ENCODE data around the gene ALX3. TPM values are rescaled to one million over a fixed set of nuclear protein-coding genes. Genes with fewer than 3 reads are reported as not detected.

ALX3 gene
- total RNA-seq, 4 donors from 2014 or later, result not detected

GRCh38 chr1:110089561-110090275 is 19.2 kb upstream of the ALX3 start:
- TF ChIP-seq, protein P1, sequence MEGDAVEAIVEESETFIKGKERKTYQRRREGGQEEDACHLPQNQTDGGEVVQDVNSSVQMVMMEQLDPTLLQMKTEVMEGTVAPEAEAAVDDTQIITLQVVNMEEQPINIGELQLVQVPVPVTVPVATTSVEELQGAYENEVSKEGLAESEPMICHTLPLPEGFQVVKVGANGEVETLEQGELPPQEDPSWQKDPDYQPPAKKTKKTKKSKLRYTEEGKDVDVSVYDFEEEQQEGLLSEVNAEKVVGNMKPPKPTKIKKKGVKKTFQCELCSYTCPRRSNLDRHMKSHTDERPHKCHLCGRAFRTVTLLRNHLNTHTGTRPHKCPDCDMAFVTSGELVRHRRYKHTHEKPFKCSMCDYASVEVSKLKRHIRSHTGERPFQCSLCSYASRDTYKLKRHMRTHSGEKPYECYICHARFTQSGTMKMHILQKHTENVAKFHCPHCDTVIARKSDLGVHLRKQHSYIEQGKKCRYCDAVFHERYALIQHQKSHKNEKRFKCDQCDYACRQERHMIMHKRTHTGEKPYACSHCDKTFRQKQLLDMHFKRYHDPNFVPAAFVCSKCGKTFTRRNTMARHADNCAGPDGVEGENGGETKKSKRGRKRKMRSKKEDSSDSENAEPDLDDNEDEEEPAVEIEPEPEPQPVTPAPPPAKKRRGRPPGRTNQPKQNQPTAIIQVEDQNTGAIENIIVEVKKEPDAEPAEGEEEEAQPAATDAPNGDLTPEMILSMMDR (IDR thresholded peaks at IDR 0.05), result no peak
- no peak for ATAC-seq (ENCODE audit: low FRiP score)
- DNase-seq (ENCODE audit: low spot score), result no peak

- no peak for ATAC-seq (ENCODE audit: low FRiP score)
- DNase-seq (ENCODE audit: low spot score), result no peak
- TF ChIP-seq, protein P1 (IDR thresholded peaks at IDR 0.05), result no peak
Observed at GRCh38 chr1:110088739-110089316, 18.4 kb upstream of the ALX3 start.

- DNase-seq (ENCODE audit: low spot score), result peak; percentile 37
- ATAC-seq (ENCODE audit: low FRiP score), result no peak
- TF ChIP-seq, protein P1 (IDR thresholded peaks at IDR 0.05), result no peak
Observed at GRCh38 chr1:110087812-110088738, 17.6 kb upstream of the ALX3 start.

DNA sequence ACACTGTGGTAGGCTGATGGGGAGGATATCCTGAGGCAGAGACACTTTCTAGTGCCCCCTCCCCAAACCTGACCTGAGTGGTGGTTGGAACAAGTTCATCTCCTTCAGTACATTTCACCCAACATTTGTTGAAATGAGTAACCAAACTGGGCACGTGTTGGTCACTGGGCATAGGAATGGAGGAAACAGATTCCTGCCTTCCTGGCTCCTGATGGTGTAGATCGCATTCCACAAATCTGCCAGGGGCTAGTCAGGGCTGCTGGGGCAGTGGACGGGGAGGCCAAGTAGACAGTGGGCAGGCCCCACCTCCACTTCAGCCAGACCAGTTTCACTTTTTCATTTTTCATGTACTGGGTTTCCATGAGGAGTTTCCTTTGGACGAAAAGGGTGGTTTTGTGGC is 16.5 kb upstream of the ALX3 start:
- DNase-seq (ENCODE audit: low spot score) (no peak), ATAC-seq (ENCODE audit: low FRiP score) (no peak)
- TF ChIP-seq, protein P1 (IDR thresholded peaks at IDR 0.05), result no peak

DNA sequence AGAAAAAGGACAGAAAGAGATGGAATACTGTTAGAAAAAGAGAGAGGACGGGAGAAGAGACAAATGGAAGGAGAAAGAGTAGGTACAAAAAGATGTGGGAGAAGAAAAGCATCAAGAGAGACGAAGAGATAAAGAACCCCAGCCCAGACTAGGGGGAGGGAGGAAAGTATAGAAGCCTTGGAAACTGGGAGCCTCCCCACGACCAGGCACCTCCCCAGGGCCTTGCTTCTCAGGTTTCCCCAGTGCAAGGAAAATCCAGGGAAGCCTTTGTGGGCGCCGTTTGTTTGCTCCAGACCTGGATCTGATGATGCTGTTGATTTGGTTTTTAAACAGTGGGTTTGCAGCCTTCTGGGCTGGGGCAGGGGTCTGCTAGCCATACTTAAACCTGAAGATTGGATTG is 15.2 kb upstream of the ALX3 start:
- TF ChIP-seq, protein P1 (IDR thresholded peaks at IDR 0.05), result no peak
- no peak for ATAC-seq (ENCODE audit: low FRiP score)
- DNase-seq (ENCODE audit: low spot score), result no peak

DNA sequence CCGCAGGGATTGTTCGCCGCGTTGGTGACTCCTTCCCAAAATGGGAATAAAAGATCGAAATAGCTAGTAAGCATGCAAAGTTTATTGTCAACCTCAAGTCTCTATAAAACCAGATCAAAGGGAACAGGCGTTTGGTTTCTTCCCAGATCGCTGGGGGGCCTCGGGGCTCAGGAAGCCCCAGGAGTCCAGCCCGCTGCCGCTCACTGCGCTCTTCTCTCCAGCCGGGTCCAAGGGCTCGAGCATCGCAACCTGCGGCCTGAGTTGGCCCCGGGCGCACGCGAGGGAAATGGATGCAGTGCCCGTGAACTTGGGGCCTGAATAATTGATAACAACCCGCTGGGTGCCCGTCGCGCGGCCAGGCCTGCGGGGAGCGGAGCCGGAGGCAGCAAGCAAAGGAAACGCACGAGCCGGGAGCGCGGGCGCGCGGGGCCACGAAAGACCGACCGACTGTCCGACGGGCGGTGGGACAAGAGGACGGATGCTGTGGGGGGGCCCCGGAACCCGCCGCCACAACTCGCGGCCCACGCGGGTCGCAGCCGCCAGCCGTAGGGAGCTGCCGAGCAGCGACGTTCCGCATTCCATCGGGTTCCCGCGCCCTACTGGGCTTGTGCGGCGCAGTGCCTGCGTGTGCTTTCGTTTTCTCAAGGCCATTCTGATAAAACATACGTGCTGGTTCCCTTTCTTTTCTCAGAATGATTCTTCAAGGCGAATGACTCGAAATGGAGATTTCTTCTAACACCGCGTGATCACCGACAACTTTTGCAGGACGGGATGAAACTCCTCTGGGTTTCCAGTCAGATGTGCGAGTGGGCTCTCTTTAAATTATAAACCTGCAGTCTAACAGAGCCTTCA is 14.0 kb upstream of the ALX3 start:
- peak; percentile 67 for ATAC-seq (ENCODE audit: low FRiP score)
- DNase-seq (ENCODE audit: low spot score), result no peak
- TF ChIP-seq, protein P1 (IDR thresholded peaks at IDR 0.05), result no peak
